ENCODE results near the gene TBC1D22A.

Gene TBC1D22A

GRCh38 chr22:46755525-46755924 lies 6.9 kb upstream of the TBC1D22A start:
- TF ChIP-seq, protein P1, sequence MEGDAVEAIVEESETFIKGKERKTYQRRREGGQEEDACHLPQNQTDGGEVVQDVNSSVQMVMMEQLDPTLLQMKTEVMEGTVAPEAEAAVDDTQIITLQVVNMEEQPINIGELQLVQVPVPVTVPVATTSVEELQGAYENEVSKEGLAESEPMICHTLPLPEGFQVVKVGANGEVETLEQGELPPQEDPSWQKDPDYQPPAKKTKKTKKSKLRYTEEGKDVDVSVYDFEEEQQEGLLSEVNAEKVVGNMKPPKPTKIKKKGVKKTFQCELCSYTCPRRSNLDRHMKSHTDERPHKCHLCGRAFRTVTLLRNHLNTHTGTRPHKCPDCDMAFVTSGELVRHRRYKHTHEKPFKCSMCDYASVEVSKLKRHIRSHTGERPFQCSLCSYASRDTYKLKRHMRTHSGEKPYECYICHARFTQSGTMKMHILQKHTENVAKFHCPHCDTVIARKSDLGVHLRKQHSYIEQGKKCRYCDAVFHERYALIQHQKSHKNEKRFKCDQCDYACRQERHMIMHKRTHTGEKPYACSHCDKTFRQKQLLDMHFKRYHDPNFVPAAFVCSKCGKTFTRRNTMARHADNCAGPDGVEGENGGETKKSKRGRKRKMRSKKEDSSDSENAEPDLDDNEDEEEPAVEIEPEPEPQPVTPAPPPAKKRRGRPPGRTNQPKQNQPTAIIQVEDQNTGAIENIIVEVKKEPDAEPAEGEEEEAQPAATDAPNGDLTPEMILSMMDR (conservative IDR thresholded peaks at IDR 0.05; ENCODE audit: low read depth, low read length): no peak
- Histone ChIP-seq H3K36me3 (ENCODE audit: insufficient read depth) (no peaks in the 10 kb centered on the region), H3K4me2 (no peak overlapping the region), H3K4me1 (ENCODE audit: low read depth, poor library complexity, severe bottlenecking) (no peaks in the 10 kb centered on the region), H3K27ac (no peak overlapping the region), H3K4me3 (IDR thresholded peaks at IDR 0.05; ENCODE audit: insufficient read depth, low read depth, low read length) (no peak overlapping the region), H4K20me1 (ENCODE audit: insufficient read depth) (no peaks in the 10 kb centered on the region), H3K79me2 (ENCODE audit: insufficient read depth, low read depth) (no peaks in the 10 kb centered on the region), H3K27me3 (ENCODE audit: insufficient read depth, low read depth) (no peaks in the 10 kb centered on the region), H3K9ac (no peak overlapping the region), H2AFZ (ENCODE audit: low read depth) (no peak overlapping the region)

DNA sequence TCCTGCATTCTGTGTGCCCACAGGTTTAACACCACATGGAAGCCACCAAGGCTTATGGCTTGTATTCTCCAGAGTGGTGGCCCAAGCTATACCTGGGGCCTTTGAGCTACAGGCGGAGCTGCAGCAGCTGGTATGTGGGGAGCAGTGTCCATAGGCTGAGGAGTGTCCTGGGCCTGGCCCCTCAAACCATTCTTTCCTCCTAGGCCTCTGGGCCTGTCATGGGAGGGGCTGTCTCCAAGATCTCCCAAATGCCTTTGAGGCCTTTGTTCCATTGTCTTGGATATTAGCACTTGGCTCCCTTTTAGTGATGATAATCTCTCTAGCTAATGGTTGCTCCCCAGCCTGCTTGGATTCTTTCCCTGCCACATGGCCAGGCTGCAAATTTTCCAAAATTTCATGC lies 6.4 kb upstream of the TBC1D22A start:
- TF ChIP-seq, protein P1 (conservative IDR thresholded peaks at IDR 0.05; ENCODE audit: low read depth, low read length): no peak
- H3K27me3 ChIP-seq (ENCODE audit: insufficient read depth, low read depth): no peaks in the 10 kb centered on the region
- H3K4me2 ChIP-seq: no peak overlapping the region
- H4K20me1 ChIP-seq (ENCODE audit: insufficient read depth): no peaks in the 10 kb centered on the region
- no peak overlapping the region for H3K27ac ChIP-seq
- H3K4me3 ChIP-seq (IDR thresholded peaks at IDR 0.05; ENCODE audit: insufficient read depth, low read depth, low read length): no peak overlapping the region
- no peak overlapping the region for H2AFZ ChIP-seq (ENCODE audit: low read depth)
- H3K36me3 ChIP-seq (ENCODE audit: insufficient read depth): no peaks in the 10 kb centered on the region
- H3K4me1 ChIP-seq (ENCODE audit: low read depth, poor library complexity, severe bottlenecking): peaks cover under 1% of the 10 kb centered on the region
- no peaks in the 10 kb centered on the region; the same call in 1 of the 2 replicates for H3K79me2 ChIP-seq (ENCODE audit: insufficient read depth, low read depth)
- H3K9ac ChIP-seq: no peak overlapping the region

GRCh38 chr22:46757104-46757503 lies 5.3 kb upstream of the TBC1D22A start:
- TF ChIP-seq, protein P1 (conservative IDR thresholded peaks at IDR 0.05; ENCODE audit: low read depth, low read length): no peak
- Histone ChIP-seq H3K4me1 (ENCODE audit: low read depth, poor library complexity, severe bottlenecking) (peaks cover 6% of the 10 kb centered on the region), H3K4me2 (no peak overlapping the region), H3K79me2 (ENCODE audit: insufficient read depth, low read depth) (no peaks in the 10 kb centered on the region; the same call in 1 of the 2 replicates), H4K20me1 (ENCODE audit: insufficient read depth) (no peaks in the 10 kb centered on the region), H3K27ac (no peak overlapping the region), H3K9ac (no peak overlapping the region), H3K36me3 (ENCODE audit: insufficient read depth) (no peaks in the 10 kb centered on the region), H3K27me3 (ENCODE audit: insufficient read depth, low read depth) (no peaks in the 10 kb centered on the region), H3K4me3 (IDR thresholded peaks at IDR 0.05; ENCODE audit: insufficient read depth, low read depth, low read length) (no peak overlapping the region), H2AFZ (ENCODE audit: low read depth) (no peak overlapping the region)

DNA sequence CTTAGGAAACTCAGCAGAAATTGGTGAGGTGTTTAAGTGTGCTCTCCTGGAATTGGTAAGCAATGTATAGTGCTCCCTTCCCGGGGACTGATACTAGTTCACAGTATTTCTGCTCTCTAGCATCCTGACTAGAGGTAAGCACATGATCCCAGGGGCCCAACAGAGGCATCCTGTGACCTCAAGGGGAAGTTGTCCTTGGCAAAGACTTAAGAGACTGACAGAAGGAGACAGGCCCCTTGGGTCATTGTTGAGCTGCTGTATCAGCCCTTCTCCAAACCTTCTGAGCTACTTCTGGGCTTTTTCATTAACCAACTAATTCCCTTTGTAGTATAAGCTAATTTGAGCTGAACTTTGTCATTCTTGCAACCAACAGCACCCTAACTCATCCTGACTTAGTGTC lies 4.3 kb upstream of the TBC1D22A start:
- H3K9ac ChIP-seq: no peak overlapping the region
- H3K27me3 ChIP-seq (ENCODE audit: insufficient read depth, low read depth): no peaks in the 10 kb centered on the region
- H3K4me1 ChIP-seq (ENCODE audit: low read depth, poor library complexity, severe bottlenecking): peaks cover 6% of the 10 kb centered on the region
- TF ChIP-seq, protein P1 (conservative IDR thresholded peaks at IDR 0.05; ENCODE audit: low read depth, low read length): no peak
- H3K4me2 ChIP-seq: no peak overlapping the region
- H3K36me3 ChIP-seq (ENCODE audit: insufficient read depth): no peaks in the 10 kb centered on the region
- no peak overlapping the region for H3K4me3 ChIP-seq (IDR thresholded peaks at IDR 0.05; ENCODE audit: insufficient read depth, low read depth, low read length)
- peaks cover 6% of the 10 kb centered on the region; the same call in 1 of the 2 replicates for H3K79me2 ChIP-seq (ENCODE audit: insufficient read depth, low read depth)
- H4K20me1 ChIP-seq (ENCODE audit: insufficient read depth): no peaks in the 10 kb centered on the region
- H3K27ac ChIP-seq: no peak overlapping the region
- no peak overlapping the region for H2AFZ ChIP-seq (ENCODE audit: low read depth)
